Nephron progenitor cell (in vitro differentiated cells): ENCODE measurements around the gene PHLDA3.

Source experiments
- DNase-seq: peaks from one replicate; pipeline ENCODE4 v3.0.0; 2021
- H3K27ac Mint-ChIP-seq: 2 replicates; pipeline ENCODE4 v1.8.0; 2021; ENCODE audit warnings: mild to moderate bottlenecking, moderate library complexity, mixed read lengths
- H3K27me3 Mint-ChIP-seq: 2 replicates; pipeline ENCODE4 v1.8.0; 2021; ENCODE audit warnings: mild to moderate bottlenecking, low read depth, mixed read lengths; ENCODE audit not compliant: poor library complexity
- H3K36me3 Mint-ChIP-seq: 2 replicates; pipeline ENCODE4 v1.8.0; 2021; ENCODE audit warnings: low read depth, mixed read lengths
- H3K4me1 Mint-ChIP-seq: 2 replicates; pipeline ENCODE4 v1.8.0; 2021; ENCODE audit warnings: mixed read lengths
- H3K4me3 Mint-ChIP-seq: 2 replicates; pipeline ENCODE4 v1.8.0; 2021; ENCODE audit warnings: mild to moderate bottlenecking, moderate library complexity, mixed read lengths
- H3K9me3 Mint-ChIP-seq: 2 replicates; pipeline ENCODE4 v1.8.0; 2021; ENCODE audit warnings: mild to moderate bottlenecking, moderate library complexity, mixed read lengths
- CTCF ChIP-seq: fragments of 200-600 bp; sonication (generic); IDR thresholded peaks from 2 replicates; pipeline ENCODE4 v1.5.0; 2021; ENCODE audit warnings: antibody characterized with exemption

PHLDA3 gene

GRCh38 chr1:201488830-201489589 lies 20.0 kb upstream of the PHLDA3 start:
- no peak for TF ChIP-seq CTCF
- H3K27me3 Mint-ChIP-seq = peaks cover 13% of the 10 kb centered on the region
- no peak for DNase-seq
- no peak overlapping the region for H3K4me3 Mint-ChIP-seq
- peaks cover 66% of the 10 kb centered on the region for H3K4me1 Mint-ChIP-seq
- H3K27ac Mint-ChIP-seq = no peak overlapping the region
- H3K36me3 Mint-ChIP-seq = peaks cover 7% of the 10 kb centered on the region
- peaks cover 18% of the 10 kb centered on the region for H3K9me3 Mint-ChIP-seq

GRCh38 chr1:201487742-201488141 lies 18.8 kb upstream of the PHLDA3 start:
- no peak for DNase-seq
- Mint-ChIP-seq H3K9me3 (peaks cover 7% of the 10 kb centered on the region), H3K4me3 (no peak overlapping the region), H3K27ac (no peak overlapping the region), H3K27me3 (peaks cover 13% of the 10 kb centered on the region), H3K36me3 (no peaks in the 10 kb centered on the region), H3K4me1 (peaks cover 61% of the 10 kb centered on the region)
- no peak for TF ChIP-seq CTCF

DNA sequence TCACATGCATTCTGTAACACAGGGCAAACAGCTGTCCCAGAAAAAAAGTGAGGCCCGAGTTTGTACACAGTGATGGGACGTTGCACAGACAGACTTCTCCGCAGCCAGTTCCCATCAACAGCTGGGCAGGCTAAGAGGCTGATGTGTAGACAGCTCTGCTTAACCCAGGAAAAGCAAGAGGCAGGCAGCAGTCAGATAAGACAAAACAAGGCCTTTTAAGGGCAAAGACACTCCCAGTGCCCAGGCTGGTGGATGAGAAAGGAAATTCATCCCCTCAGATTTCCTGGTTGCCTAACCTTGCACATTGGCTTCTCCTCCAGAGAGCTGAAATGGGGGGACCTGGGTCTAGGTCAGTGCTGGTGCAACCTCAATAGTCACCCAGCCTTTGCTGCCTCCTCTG lies 17.2 kb upstream of the PHLDA3 start:
- no peak overlapping the region for H3K4me3 Mint-ChIP-seq
- no peaks in the 10 kb centered on the region for H3K9me3 Mint-ChIP-seq
- peaks cover 24% of the 10 kb centered on the region for H3K27me3 Mint-ChIP-seq
- H3K27ac Mint-ChIP-seq = no peak overlapping the region
- H3K36me3 Mint-ChIP-seq = no peaks in the 10 kb centered on the region
- peaks cover 59% of the 10 kb centered on the region for H3K4me1 Mint-ChIP-seq
- no peak for DNase-seq
- no peak for TF ChIP-seq CTCF

- no peak overlapping the region for H3K27ac Mint-ChIP-seq
- H3K36me3 Mint-ChIP-seq = no peaks in the 10 kb centered on the region
- peaks cover 31% of the 10 kb centered on the region for H3K27me3 Mint-ChIP-seq
- H3K9me3 Mint-ChIP-seq = no peaks in the 10 kb centered on the region
- DNase-seq = no peak
- TF ChIP-seq CTCF = no peak
- H3K4me3 Mint-ChIP-seq = no peak overlapping the region
- H3K4me1 Mint-ChIP-seq = peaks cover 58% of the 10 kb centered on the region
Observed at GRCh38 chr1:201485184-201485774, 16.3 kb upstream of the PHLDA3 start.

DNA sequence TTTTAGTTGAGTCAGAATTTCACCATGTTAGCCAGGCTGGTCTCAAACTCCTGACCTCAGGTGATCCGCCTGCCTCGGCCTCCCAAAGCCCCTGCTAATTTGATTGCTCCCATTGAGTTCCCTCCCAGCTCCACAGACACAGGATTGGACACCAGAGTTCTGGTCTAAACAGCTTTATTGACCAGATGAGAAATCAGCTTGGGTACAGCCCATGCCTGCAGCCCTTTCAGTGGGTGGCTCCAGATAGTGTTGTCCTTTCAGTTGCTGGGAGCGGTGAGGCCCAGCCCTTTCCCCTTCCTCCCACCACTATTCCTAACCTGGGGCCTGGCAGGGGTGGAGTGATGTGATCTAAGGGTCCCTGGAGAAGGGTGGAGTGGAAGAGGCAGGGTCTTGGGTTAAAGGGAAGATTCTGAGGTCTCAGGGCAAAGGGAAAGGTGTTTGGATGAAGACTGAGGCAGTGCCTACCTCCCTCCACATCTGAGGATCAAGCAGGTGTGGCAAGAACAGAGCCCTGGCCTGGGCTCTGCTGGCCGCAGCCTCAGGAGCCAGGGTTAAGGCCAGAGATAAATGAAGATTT lies 14.5 kb upstream of the PHLDA3 start:
- Mint-ChIP-seq H3K9me3 (no peaks in the 10 kb centered on the region), H3K4me3 (no peak overlapping the region), H3K4me1 (peaks cover 47% of the 10 kb centered on the region), H3K36me3 (no peaks in the 10 kb centered on the region), H3K27me3 (peaks cover 48% of the 10 kb centered on the region), H3K27ac (no peak overlapping the region)
- DNase-seq = no peak
- TF ChIP-seq CTCF = no peak
